Stimulated activated CD4-positive, alpha-beta T cell treated with anti-CD3 and anti-CD28 coated beads, Interleukin-1b, Interleukin-23, amount 100 ng/mL, for 24 hours (primary cell): ENCODE measurements around the gene ATF3.
A peak's percentile ranks its signal among the peaks of the same experiment; 100 is the strongest.

Experiments
- DNase-seq, 4 experiments: peaks; one replicate each; pipeline ENCODE4 v3.0.0-alpha.2; 2020; ENCODE audit warnings: low read depth in 4 of 4, low spot score in 1 of 4

Gene ATF3, protein sequence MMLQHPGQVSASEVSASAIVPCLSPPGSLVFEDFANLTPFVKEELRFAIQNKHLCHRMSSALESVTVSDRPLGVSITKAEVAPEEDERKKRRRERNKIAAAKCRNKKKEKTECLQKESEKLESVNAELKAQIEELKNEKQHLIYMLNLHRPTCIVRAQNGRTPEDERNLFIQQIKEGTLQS

DNA sequence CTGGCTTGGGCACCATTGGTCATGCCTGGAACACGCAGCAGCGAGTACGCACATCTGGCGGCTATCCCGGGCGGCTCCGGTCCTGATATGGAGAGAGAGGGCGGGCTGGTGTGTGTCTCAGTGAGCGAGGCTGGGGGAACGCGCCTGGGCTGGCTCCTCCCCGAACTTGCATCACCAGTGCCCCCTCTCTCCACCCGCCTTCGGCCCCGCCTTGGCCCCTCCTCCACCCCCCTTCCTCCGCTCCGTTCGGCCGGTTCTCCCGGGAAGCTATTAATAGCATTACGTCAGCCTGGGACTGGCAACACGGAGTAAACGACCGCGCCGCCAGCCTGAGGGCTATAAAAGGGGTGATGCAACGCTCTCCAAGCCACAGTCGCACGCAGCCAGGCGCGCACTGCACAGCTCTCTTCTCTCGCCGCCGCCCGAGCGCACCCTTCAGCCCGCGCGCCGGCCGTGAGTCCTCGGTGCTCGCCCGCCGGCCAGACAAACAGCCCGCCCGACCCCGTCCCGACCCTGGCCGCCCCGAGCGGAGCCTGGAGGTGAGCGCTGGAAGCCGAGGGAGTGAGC lies at the start of gene ATF3:
ATF3 (plus strand) TSS at position 370 of the 567 bp plus-strand sequence. CDS start 6,261 bp downstream, outside the sequence.
- peak; percentile 73 to 94 (median 76) for DNase-seq

DNA sequence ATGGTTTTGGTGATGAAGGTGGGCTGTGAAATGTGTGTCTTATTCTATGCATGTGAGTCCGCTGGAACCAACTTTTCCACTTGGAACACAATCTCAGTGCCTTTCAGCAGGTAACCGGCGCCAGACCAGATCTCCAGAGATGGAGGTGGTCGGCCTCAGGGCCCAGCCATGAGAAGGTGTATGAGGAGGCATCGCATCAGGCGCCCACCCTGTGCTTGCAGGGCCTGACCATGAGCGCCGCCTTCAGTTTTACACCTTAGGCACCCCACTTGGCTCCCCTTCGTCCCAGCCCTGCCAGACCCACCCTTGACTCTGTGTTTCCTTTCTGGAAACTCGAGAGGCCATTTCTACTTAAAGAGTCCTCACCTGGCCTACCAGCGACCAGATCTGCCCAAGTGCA lies 48.6 kb upstream of the ATF3 start:
- no peak for DNase-seq

DNA sequence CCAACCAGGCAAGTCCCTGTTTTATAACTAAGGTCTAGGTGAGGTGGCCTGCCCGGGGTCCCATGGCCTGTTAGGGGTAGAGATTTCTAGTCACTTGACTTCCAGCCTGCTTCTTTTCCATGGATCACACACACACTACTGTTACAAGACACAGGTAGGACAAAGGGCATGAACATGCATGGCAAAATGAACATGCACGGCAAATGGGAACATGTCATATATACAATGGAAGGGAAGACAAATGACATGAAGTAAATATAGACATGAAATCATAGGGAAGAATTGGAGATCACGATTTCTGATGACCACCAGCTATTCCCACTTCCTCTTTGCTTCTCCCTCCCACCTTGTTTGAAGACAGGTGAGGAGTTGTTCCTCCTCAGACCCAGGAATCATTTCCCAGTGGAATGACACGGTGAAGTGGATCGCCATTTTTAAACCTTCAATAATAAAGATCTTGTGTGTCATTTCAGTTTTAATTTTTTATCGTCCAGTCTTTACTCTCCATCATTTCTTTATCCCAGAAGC lies 47.6 kb upstream of the ATF3 start:
- no peak for DNase-seq

DNA sequence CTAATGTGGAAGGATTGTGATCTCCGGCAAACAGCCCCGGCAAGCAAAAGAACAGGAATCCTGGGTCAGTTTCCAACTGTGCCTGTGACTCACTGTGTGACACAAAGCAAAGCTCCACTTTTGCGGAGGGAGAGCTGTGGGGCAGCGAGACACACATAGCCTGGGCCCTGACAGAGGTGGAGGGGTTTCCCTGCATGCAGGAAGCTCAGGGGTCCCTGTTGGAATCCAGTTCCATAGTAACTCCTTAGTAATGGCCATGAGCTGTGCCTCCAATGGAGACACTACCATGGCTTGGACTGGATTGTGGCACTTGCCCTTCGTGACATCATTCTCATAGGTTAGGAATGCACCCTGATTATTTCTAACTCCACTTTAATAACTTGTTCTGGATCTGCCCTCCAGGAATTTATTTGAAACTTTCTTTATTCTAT lies 47.0 kb upstream of the ATF3 start:
- DNase-seq: no peak

DNA sequence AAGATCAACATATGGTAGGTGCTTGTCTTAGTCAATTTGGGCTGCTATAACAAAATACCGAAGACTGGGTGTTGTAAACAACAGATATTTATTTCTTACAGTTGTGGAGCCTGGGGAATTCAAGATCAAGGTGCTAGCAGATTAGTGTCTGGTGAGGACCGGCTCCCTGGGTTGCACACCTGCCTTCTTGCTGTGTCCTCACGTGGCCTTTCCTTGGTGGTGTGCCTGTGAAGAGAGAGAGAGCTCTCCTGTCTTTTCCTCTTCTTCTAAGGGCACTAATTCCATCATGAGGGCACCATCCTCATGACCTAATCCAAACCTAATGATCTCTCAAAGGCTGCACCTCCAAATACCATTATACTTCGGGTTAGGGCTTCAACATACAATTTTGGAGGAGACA lies 45.8 kb upstream of the ATF3 start:
- DNase-seq: no peak

DNA sequence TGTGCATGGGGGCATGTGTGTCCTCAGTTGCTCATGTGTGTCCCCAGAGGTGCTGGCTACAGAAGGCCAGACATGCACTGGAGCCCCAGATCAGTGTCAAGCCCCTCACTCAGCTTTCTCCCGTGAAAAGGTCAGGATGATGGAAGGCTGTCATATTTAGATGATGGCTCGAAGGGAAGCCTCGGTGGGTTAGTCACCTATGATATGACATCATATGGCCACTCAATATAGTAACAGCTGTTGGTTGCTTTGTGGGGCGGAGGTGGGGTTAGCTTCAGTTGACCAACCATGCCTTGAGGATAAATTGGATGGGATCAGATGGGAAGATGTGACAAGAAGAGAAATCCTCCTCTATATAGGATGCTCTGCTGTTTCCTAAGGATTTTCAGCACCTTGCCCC lies 43.5 kb upstream of the ATF3 start:
- DNase-seq: no peak

DNA sequence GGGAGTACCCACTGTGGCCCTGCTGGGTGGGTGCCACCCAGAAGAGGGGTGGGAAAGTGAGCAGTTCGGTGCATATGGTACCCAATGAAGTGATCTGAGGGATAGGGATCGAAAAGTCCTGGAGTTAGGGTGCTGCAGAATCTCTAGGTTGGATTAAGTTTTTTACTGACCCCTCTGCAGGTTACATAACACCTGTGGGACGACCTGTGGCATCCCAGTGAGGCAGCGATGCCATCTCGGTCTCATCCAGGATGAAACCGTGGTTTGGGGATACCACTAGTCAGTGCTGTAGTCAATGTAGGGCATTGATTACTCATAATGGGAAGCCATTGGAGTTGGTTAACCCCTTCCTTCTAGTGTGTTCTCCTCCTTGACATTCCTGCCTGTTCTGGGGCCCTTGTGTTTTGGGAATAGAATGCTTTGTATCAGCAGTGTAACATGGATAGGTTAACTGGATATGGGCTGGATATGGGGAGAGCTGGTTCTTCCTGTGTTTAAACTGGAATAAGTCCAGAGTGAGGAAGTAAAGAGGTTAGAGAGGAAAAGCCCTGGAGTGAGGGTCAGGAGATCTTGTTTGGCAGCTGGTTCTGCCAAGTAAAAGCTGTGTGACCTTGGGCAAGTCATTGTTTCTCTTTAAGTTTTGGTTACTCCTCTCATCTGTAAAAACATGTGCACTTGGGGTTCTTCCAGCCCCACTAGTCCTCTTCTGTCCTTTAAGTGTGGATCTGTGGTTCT lies 42.8 kb upstream of the ATF3 start:
- no peak for DNase-seq

DNA sequence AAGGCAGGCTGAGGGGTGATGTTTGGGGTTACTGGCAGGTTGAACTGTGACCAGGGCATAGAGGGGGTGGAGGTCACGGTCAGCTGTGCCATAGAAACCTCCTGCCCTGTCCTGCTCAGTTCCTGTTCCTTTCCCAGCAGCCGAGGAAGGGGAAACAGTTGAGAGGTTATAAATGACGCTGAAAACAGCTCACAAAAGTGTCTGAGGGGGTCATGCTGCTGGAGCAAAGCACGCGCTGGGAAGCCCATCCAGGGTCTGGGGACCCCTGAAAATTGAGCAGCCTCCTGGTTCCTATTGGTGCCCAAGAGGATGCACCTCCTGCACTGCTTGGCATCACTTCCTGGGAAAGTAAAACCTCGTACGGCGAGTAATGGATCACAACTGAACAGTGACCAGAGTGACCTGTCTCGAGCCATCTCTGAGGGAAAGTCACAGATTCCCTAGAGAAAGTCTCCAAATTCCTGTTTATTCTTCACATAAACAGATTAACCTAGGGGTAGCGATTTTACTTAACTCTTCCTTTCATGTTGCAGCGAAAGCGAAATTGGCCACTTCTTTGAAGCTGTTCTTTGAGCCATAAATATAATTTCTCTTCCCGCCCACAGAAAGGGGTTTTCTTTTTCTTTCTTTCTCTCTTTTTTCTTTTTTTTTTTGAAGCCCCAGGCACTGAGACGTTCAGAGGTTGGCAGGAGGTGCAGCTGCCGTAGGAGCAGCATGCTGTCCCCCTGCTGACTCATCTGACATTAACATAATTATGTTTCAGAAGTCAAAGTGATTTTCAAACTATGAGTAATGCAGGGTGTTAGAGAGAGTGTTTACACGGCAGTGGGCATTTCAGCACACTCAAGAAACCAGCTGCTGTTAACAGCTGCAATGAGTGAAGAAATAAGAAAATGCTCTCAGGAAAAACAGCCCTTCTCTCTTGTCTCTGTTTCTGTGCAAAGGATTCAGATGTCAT lies 41.8 kb upstream of the ATF3 start:
- DNase-seq: peak in 3 of 4 experiments; percentile 23 to 45 (median 24)

DNA sequence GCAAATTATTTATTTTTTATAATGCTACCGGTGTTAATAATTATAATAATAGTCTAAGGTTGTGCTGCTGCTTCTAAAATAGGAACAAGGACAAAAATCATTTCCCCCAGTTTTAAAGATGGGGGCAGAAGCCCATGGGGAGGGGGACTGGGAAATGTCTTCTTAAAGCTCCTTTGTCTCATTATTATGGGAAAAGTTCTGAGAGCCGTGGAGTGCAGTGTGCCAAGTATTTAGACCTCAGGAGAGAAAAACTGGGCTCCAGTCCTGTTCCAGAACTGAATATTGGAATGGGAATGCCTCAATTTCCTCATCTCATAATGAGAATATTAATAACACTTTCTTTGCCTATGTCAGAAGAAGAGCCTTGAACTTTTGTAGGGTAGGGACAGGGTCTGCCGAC lies 40.9 kb upstream of the ATF3 start:
- no peak for DNase-seq

DNA sequence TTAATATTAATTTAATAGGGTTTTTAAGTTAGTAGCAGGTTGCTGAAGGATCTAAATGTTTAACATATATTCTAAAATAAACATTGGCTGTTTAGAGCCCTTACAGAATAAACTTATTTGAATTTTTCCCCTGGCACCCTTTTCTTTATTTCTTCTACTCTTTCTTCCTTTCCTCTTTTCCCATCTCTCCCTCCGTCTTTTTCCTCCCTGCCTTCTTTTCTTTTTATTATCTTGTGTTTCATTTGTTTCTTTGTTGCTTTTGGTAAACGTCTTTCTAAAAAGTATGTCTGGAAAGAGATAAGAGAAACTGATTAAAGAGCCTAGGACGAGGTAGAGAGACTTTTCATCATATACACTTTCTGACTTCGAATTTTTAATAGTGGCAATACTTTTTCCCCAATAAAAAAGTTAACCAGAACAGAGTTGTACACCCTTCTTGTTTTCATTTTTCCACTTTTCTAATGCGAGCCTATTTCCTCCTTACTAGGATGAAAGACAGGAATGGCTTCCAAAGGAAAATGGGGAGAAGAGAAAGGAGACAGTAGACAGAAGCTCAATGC lies 39.5 kb upstream of the ATF3 start:
- DNase-seq: no peak

DNA sequence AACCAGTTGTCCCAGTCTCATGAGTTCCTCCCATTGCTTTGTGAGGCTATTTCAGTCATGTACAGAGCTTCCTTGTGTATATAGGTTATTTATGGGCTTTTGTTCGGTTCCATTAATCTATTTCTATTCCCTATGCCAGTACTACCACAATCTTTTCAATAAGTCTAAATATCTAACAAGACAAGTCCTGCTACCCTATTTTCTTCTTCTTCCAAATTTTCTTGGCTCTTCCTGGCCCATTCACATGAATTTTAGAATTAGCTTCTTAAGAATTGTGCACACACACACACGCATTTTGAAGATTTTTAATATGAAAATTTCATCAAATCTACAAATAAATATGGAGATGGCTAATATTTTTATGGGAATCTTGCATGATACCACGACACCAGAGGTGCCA lies 33.8 kb upstream of the ATF3 start:
- no peak for DNase-seq

DNA sequence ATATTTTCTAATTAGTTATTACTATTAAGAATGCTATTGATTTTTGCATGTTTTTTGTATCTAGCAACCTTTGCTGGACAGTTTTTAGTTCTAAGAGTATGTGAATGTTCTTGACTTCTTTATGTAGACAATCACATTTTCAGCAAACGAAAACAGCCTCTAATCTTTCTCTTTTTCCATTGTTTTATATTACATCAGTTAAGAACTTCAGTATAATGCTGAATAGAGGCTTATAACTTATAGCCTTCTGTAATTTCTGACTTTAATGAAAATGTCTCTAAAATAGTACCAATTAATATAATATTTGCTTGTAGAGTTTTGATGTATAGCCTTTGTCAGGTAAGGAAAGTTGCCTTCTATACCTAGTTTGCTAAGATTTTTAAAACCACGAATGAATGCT lies 33.2 kb upstream of the ATF3 start:
- no peak for DNase-seq

DNA sequence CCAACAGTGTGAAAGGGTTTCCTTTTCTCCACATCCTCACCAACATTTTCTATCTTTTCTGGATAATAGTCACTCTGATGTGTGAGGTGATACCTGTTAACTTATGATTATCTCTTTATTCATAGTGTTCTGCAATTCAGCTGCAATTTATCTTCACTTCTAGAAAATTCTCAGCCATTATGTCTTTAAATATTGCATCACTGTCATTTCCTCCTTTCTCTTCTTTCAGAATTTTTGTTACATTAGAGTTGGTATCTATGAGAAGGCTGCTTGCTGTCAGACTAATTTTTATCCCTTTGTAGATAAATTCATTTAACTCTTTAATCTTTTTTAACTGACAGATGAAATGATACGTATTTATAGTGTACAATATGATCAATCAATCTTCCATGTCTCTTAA lies 30.5 kb upstream of the ATF3 start:
- DNase-seq: no peak

DNA sequence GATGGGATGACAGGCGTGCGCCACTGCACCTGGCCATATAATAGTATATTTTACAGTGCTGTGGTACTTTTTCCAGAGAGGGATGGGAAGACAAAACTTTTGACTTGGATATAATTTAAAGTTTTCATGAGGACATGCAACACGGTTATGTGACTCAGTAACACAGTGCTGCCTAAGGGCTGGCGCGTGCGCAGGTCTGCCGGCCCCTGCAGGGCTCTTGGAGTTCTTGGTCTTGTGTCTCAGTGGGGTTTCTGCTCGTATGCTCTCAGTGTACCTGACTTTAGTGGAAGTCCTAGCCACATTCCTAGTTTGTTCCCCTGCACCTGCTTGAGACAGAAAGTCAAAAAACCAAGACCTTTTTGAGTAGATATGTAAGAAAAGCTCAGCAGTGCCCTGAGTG lies 27.5 kb upstream of the ATF3 start:
- DNase-seq: no peak

DNA sequence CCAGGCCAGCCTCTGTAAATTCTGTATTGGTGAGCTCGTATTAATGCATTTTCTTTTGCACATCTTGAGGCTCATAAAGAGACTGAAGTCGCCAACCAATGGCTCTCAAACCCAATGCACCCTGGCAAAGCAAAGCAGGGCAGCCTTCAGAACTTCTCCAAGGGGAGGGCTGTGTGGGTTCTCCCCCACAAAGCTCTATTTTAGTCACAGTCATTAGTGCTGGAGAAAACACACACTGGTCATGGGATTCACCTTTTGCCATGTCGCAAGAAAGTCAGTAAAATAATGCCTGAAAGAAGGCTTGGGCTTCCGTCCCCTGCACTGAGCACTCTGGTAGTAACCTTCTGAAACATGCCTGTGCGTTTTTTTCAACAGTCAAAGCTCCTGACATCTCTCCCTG lies 26.3 kb upstream of the ATF3 start:
- no peak for DNase-seq

DNA sequence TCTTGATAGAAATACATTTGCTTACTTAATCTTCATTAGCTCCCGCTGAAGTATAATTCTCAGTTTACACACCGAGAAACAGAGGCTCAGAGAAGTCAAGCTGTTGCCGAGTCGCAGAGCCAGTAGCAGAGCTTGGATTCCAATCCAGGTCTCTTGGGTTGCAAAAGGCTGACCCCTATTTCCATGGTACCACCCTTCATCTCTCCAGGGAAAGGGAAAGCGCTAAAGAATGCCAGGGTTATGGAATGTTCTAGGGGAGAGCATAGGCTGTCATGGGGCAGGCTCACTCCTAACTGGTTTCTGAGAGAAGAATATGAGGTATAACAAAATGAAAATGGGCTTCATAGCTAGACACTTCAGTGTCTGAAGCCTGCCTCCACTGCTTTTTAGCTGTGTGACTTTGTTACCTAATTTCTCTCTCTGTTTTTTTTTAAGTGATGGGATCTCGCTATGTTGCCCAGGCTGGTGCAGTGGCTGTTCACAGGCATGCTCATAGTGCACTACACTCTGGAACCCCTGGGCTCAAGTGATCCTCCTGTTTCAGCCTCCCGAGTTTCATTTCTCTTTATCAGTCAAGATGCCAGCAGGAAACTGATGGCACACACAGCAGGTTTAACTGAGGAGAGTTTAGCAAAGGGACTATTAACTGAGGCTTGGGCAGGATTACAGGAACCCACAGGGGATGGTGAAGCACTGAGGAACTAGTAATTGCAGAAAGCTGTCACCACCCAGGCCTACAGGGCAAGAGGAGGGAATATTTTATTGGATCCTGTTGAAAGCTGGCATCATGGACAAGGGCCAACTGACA lies 25.5 kb upstream of the ATF3 start:
- DNase-seq: no peak

DNA sequence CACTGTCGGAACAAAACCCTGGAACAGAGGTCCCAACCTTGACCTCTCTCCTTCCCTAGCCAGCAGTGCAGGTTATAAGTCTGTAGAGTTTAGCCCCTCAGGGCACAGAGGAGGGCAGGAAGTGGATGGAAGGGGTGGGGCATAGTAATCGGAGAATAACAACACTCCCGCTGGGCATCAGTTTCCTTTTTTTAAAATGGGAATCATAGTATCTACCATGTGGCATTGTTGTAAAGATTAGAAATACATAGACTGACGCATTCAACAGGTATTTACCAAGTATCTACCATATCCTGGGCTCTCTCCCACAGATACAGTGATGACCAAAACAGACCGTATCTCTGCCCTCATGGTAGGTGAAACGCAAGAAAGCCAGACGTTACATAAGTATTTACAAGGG lies 24.9 kb upstream of the ATF3 start:
- no peak for DNase-seq

DNA sequence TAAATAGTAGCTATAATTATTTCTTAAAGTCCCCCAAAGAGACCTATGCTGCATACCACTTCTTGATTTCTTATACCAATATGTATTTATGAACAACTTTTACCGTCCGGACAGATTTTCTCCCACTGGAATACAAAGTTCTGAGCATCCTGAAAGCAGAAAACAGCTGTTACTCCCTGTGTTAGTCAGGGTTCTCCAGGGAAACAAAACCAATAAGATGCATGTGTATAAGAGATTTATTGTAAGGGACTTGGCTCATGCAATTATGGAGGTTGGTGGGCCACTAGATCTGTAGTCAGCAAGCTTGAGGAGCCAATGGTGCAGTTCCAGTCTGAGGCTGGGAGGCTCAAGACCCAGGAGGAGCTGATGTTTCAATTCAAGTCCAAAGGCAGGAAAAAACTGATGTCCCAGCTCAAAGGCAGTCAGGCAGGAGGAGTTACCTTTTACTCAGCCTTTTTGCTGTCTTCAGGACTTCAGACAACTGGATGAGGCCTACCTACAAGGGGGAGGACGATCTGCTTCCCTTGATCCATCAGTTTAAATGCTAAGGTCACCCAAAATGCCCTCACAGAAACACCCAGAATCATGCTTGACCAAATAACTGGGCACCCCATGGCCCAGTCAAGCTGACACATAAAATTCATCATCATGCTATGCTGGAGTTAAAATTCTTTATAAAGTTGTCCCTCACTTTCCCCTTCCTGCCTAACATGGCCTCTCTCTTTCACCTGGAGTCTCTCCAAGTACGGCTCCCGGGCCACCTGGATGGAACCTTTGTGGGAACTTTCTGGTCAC lies 24.3 kb upstream of the ATF3 start:
- DNase-seq: no peak

DNA sequence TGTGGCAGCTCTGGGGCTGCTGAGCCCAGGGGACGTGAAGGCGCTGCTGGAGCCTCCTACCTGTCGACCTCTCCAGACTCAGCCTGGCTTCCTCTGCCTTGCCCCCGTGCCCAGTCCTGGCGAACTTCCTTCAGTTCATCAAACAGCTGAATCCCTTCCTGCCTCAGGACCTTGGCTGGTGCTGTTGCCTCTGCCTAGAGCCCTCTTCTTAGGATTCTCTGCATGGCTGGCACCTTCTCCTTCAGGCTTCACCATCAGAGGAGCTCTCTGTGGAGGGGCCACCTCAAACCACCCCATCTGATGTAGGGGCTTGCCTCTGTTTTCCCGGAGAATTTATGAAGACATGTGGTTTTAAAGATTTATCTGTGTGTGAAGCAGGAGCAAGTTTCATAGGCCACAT lies 23.4 kb upstream of the ATF3 start:
- DNase-seq: no peak
